Measurements from ENCODE around the gene ROR1.

GRCh38 chr1:63940440-63940839 lies 166.6 kb downstream of the ROR1 start:
- TF ChIP-seq SMC3 (IDR thresholded peaks at IDR 0.05; ENCODE audit: borderline replicate concordance, low read length) (no peak), CTCF (IDR thresholded peaks at IDR 0.05 in 2 of 3, conservative IDR thresholded peaks at IDR 0.05 in 1 of 3; ENCODE audit: control insufficient read depth in 2 of 3, extremely low read depth in 1 of 3, insufficient read depth in 1 of 3, low read depth in 3 of 3, low read length in 3 of 3) (no peak), RAD21 (IDR thresholded peaks at IDR 0.05; ENCODE audit: insufficient read depth, low read depth, low read length) (no peak), REST (IDR thresholded peaks at IDR 0.05; ENCODE audit: low read depth, low read length) (no peak), POLR2A (IDR thresholded peaks at IDR 0.05; ENCODE audit: low read depth, low read length) (no peak), CREM (IDR thresholded peaks at IDR 0.05; ENCODE audit: low read depth) (no peak), SUZ12 (IDR thresholded peaks at IDR 0.05; ENCODE audit: unreplicated experiment) (no peak)
